Retinal pigment epithelial cell (primary cell): ENCODE results near the gene PNKD.

Source experiments
- DNase-seq: peaks from one replicate; pipeline ENCODE4 v3.0.0-alpha.2; 2010; ENCODE audit warnings: low read depth
- H3K4me3 ChIP-seq: 2 replicates; pipeline ENCODE4 v1.5.1; 2011; ENCODE audit warnings: mild to moderate bottlenecking, low read length, control low read depth, moderate library complexity
- TF ChIP-seq, protein P1 (sequence below): conservative IDR thresholded peaks from 2 replicates; pipeline ENCODE4 v1.5.1; 2011; ENCODE audit warnings: low read depth, low read length, control low read depth, inconsistent platforms

PNKD gene

DNA sequence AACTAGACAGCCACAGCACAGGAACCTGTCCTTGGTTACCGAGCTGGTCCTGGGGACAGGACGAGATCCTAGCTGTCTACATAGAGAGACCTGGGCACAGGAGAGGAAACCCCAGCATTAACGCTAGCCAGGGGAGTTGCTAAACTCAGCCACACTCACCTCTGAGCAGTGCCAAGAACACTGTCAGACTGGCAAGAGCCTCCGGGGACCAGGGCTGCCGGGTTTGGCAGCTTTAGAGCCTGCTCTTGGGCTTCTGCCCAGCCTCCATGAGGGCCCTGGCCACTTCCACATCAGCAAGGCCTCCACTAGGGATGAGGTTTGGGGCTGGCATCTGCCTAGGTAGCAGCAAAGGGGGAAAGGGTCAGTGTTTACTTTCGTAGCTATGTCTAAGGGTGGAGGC, 15.3 kb downstream of the PNKD start:
- DNase-seq, result no peak
- no peak overlapping the region for H3K4me3 ChIP-seq
- TF ChIP-seq, protein P1, sequence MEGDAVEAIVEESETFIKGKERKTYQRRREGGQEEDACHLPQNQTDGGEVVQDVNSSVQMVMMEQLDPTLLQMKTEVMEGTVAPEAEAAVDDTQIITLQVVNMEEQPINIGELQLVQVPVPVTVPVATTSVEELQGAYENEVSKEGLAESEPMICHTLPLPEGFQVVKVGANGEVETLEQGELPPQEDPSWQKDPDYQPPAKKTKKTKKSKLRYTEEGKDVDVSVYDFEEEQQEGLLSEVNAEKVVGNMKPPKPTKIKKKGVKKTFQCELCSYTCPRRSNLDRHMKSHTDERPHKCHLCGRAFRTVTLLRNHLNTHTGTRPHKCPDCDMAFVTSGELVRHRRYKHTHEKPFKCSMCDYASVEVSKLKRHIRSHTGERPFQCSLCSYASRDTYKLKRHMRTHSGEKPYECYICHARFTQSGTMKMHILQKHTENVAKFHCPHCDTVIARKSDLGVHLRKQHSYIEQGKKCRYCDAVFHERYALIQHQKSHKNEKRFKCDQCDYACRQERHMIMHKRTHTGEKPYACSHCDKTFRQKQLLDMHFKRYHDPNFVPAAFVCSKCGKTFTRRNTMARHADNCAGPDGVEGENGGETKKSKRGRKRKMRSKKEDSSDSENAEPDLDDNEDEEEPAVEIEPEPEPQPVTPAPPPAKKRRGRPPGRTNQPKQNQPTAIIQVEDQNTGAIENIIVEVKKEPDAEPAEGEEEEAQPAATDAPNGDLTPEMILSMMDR, result no peak

DNA sequence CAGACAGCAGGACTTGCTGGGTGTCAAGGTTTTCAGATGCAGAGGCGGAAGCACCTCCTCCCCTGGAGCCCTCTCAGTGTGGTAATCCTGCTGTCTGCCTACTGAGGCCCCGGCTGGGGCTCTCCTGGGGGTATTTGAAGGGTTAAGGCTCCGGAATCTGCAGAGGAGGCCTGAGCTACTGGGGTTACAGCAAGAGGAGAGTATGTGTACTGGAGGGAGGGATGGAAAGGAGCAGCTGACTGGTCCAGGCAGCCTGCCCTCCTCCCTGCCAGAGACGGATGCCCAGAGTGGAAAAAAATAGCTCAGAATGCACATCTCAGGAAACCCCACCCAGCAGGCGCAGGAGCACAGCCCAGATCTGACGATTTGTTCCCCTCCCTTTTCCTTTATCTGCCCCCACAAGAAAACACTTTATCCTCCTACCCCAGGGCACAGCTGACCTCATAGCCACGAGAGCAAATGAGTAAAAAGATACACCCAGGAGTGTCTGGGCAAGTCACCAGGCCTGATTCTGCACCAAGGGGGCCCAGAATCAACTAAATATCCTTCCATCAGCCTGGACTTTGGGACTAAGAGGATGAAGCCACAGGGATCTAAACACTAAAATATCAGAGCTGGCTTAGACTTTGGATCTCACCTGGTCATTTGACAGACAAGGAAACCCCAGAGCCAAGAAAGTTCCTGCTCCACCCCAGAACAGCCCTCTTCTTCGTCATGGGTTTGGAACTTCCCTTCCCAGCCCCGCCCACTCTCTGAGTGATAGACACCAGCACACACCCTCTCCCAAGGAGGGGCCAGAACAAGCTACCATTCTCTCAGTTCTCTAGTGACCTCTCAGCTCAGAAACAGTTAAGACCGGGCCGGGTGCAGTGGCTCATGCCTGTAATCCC, 16.5 kb downstream of the PNKD start:
- H3K4me3 ChIP-seq, result peak overlapping the region; percentile 33
- DNase-seq, result peak; percentile 86
- TF ChIP-seq, protein P1, result no peak

DNA sequence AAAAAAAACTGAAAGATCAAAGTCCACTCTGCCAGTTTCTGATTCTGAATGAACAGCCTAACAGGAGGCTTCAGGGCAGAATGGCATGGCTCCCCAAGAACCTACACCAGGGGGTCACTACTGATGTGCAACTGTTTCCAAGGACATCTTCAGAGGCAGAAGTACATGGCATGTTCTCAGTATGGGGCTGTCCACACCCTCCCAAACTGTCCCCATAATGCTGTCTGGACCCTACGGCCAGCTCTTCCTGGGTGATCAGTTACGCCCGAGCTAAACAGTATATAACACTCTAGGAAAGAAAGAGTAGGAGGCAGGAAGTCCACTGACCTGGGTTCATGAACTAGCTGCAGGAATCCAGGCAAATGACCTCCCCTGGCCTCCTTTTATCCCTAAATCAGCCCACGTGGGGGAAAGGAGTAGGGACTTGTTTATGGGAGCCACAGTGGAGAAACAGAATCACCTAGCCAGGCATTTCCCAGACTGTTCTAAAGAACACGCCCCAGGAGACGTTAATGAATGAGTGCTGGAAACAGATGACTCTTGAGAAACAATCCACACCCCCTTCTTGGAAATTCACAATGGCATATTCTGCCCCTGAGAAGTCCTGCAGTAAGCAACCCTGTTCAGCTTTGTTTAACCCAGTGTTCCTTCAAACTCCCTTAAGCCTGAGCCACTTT, 19.5 kb downstream of the PNKD start:
- no peak for DNase-seq
- no peak overlapping the region for H3K4me3 ChIP-seq
- TF ChIP-seq, protein P1, result no peak

DNA sequence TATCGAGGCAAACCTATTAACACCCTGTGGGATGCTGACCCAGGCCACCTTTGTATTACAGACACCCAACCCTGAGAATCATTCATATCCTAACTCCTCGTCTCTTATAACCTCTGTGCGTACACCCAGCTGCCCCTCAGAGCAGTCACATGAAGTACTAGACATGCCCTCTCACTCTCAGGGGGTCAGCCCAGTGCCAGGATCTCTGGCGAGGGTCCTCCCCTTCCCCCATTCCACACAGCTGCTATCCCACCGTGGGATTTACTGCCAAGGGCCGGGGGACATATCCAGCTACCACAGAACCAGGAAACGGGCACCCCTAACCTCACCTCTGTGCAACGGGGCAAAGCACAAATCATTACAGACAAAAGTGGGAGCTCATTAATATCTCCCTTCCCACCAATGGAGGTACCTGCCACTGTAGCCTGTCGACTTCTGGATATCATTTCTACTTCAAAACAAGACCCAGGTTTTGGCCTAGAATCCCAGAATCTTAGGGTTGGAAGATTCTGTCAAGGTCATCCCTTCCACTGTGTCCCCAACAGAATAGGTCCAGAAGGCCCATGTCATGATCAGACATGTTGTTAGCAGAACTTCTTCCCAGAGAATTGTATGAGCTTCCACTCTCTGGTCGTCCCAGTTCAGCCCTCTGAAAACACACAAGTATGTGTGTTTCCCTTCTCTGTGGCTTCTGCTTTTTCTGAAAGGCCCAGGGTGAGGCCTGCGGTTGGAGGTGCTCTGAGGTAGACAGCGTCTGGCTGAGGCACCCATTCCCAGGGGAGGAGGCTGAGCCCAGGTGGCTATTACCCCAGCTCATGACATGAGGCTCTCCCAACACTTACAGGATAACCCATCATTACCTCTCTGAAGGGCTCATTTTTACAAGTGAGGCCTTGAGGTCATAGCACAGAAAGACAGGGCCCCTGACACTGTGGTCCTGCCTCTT, 20.3 kb downstream of the PNKD start:
- H3K4me3 ChIP-seq, result no peak overlapping the region
- TF ChIP-seq, protein P1, result no peak
- DNase-seq, result no peak

DNA sequence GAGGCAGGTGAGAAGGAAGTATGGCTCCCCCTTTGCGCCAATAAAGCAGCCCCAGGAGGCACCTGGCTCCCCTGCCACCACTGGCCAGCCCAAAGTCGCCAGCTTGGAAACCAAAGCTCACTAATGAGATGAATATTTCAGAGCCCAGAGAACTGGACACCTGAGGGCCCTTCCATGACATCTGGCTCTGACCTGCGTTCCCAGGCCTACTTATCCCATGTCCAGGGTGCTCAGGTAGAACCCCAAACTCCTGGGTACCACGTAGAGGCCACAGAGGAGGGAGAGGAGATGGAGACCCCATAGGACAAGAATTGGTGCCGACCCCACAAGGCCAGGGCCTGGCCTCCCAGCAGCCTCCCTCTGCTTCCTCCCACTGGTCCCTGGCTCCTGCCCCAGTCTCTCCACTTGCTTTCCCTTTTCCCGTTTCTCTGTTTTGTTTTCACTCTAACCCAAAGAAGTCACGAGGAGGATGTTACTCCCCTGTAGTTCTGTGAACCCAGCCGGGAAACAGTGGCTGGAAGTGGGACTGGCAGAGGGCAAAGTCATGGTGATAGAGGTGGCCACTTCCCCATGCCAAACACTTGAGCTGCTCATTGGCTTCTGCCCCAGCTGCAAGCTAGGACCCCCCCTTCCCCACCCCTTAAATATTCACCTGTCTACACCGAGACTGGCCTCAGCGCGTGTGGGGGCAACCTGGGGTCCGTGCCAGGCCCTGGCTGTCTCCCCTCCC, 21.2 kb downstream of the PNKD start:
- H3K4me3 ChIP-seq, result peak overlapping the region; percentile 72
- TF ChIP-seq, protein P1, result no peak
- DNase-seq, result no peak

DNA sequence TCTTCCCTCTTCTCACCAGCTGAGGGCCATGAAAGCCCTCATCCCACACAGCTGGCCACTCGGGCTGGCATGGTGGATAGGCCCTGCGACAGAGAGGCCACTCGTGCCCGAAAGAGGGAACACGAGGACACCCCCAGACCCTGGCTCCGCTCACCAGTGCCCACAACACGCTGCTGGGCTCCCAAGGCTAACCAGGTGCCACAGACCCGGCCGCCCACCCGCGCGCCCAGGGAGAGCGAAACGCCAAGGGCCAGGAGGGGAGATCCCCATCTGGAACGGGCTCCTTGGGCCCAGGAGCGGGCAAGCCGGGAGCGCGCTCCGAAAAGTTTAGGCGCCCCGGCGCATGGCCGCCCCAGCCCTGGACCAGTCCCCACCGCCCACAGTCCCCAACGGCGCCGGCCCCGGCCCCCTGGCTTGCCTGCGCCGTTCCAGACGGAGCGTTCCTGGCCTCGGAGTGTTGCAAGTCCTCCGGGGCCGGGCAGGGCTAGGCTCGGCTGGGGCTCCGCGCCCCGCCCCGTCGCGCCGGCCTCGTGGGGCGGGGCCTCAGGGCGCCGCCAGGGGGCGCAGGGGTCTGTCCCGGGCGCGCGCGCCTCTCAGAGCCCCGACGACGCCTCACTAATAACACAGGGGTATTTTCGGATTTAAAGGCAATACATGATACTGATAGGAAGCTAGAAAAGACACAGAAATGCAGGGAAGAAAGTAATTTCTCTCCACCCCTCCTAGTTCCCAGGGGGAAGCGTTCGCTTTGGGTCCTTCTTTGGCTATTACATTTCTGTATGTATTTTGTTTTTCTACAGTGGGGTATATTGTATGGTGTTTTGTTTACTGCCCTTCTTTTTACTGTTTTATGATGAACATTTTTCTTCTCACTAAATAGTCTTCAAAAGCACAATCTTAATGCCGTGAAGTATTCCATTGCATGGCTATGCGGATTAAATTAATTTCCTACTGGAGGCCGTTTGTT, 22.0 kb downstream of the PNKD start, which contains the start of gene TMBIM1:
Gene TMBIM1 (minus strand): TSS at position 456 of the 967 bp plus-strand sequence. CDS start 10,362 bp downstream, outside the sequence.
- peak within 1 kb of the TSS; percentile 72 for H3K4me3 ChIP-seq
- DNase-seq, result no peak
- TF ChIP-seq, protein P1, result peak; percentile 54
